KMS-11 (cell line): ENCODE results near the gene FAF2.

ENCODE experiments used
- H2AFZ ChIP-seq: fragments of 200-600 bp; sonication (generic); 2 replicates; pipeline ENCODE4 v1.6.1; 2016; ENCODE audit warnings: antibody characterized with exemption, mixed run types, low read depth
- H3K27ac ChIP-seq: fragments of 200-600 bp; sonication (generic); 2 replicates; pipeline ENCODE4 v1.6.1; 2016; ENCODE audit warnings: mild to moderate bottlenecking, mixed run types
- H3K27me3 ChIP-seq: fragments of 200-600 bp; sonication (generic); 2 replicates; pipeline ENCODE4 v1.6.1; 2017; ENCODE audit warnings: mild to moderate bottlenecking, low read depth, mixed run types, moderate library complexity; ENCODE audit not compliant: insufficient read depth
- H3K36me3 ChIP-seq: fragments of 200-600 bp; sonication (generic); 2 replicates; pipeline ENCODE4 v1.6.1; 2017; ENCODE audit warnings: mild to moderate bottlenecking, mixed run types; ENCODE audit not compliant: insufficient read depth
- H3K4me1 ChIP-seq: fragments of 200-600 bp; sonication (generic); 2 replicates; pipeline ENCODE4 v1.6.1; 2016; ENCODE audit warnings: mild to moderate bottlenecking, low read depth, mixed run types; ENCODE audit not compliant: poor library complexity, severe bottlenecking
- H3K4me2 ChIP-seq: fragments of 200-600 bp; sonication (generic); 2 replicates; pipeline ENCODE4 v1.7.0; 2016; ENCODE audit warnings: mild to moderate bottlenecking, mixed run types
- H3K4me3 ChIP-seq: fragments of 200-600 bp; sonication (generic); IDR thresholded peaks from 2 replicates; pipeline ENCODE4 v1.6.1; 2017; ENCODE audit warnings: low read depth, low read length, mixed read lengths; ENCODE audit not compliant: insufficient read depth
- H3K79me2 ChIP-seq: fragments of 200-600 bp; sonication (generic); 2 replicates; pipeline ENCODE4 v1.6.1; 2016; ENCODE audit warnings: low read depth, mixed run types; ENCODE audit not compliant: insufficient read depth
- H3K9ac ChIP-seq: fragments of 200-600 bp; sonication (generic); 2 replicates; pipeline ENCODE4 v1.6.1; 2016; ENCODE audit warnings: mild to moderate bottlenecking, mixed run types
- H4K20me1 ChIP-seq: fragments of 200-600 bp; sonication (generic); 2 replicates; pipeline ENCODE4 v1.6.1; 2016; ENCODE audit warnings: mild to moderate bottlenecking, mixed run types; ENCODE audit not compliant: insufficient read depth
- CTCF ChIP-seq: fragments of 200-600 bp; sonication (generic); conservative IDR thresholded peaks from 2 replicates; pipeline ENCODE4 v1.6.1; 2017; ENCODE audit warnings: low read depth, mild to moderate bottlenecking, antibody characterized with exemption, low read length, moderate library complexity, mixed read lengths

FAF2 gene

GRCh38 chr5:176444742-176445141 is 3.4 kb upstream of the FAF2 start:
- peaks cover 11% of the 10 kb centered on the region for H3K4me1 ChIP-seq
- no peak overlapping the region for H2AFZ ChIP-seq
- H4K20me1 ChIP-seq, result no peaks in the 10 kb centered on the region

GRCh38 chr5:176446028-176446665 is 2.0 kb upstream of the FAF2 start:
- Histone ChIP-seq H3K9ac (no peak overlapping the region), H3K36me3 (no peaks in the 10 kb centered on the region), H2AFZ (no peak overlapping the region), H3K4me3 (no peak overlapping the region), H3K4me1 (peaks cover 13% of the 10 kb centered on the region), H3K27me3 (no peaks in the 10 kb centered on the region), H3K4me2 (no peak overlapping the region), H4K20me1 (no peaks in the 10 kb centered on the region), H3K27ac (no peak overlapping the region), H3K79me2 (peaks cover 28% of the 10 kb centered on the region)
- TF ChIP-seq CTCF, result no peak

More at GRCh38 chr5:176444742-176445141, 3.4 kb upstream of the FAF2 start:
- H3K4me2 ChIP-seq, result no peak overlapping the region
- peaks cover 16% of the 10 kb centered on the region for H3K79me2 ChIP-seq
- no peak overlapping the region for H3K4me3 ChIP-seq
- no peak for TF ChIP-seq CTCF
- no peak overlapping the region for H3K9ac ChIP-seq
- H3K36me3 ChIP-seq, result no peaks in the 10 kb centered on the region
- no peak overlapping the region for H3K27ac ChIP-seq
- no peaks in the 10 kb centered on the region for H3K27me3 ChIP-seq

- Histone ChIP-seq H3K27me3 (no peaks in the 10 kb centered on the region), H3K9ac (peak overlapping the region; percentile 84; the same call in 1 of the 2 replicates), H3K27ac (peak overlapping the region; percentile 68), H2AFZ (peak overlapping the region; percentile 89), H3K4me3 (no peak overlapping the region), H3K4me1 (peaks cover 13% of the 10 kb centered on the region), H3K79me2 (peaks cover 28% of the 10 kb centered on the region), H3K4me2 (peak overlapping the region; percentile 76), H4K20me1 (no peaks in the 10 kb centered on the region), H3K36me3 (no peaks in the 10 kb centered on the region)
- TF ChIP-seq CTCF, result no peak
These were observed 1.1 kb upstream of the FAF2 start for GRCh38 chr5:176446884-176447590.

GRCh38 chr5:176447591-176447977 is 601 bp upstream of the FAF2 start:
- Histone ChIP-seq H3K9ac (peak overlapping the region; percentile 84; the same call in 1 of the 2 replicates), H3K27me3 (no peaks in the 10 kb centered on the region), H2AFZ (peak overlapping the region; percentile 89), H4K20me1 (no peaks in the 10 kb centered on the region), H3K36me3 (no peaks in the 10 kb centered on the region), H3K4me2 (peak overlapping the region; percentile 76), H3K27ac (peak overlapping the region; percentile 68), H3K4me3 (no peak overlapping the region), H3K4me1 (peaks cover 13% of the 10 kb centered on the region), H3K79me2 (peaks cover 28% of the 10 kb centered on the region)
- TF ChIP-seq CTCF, result no peak
